ENCODE data around the gene SMIM20. TPM values are rescaled to one million over a fixed set of nuclear protein-coding genes. Genes with fewer than 3 reads are reported as not detected.
"Not testable (repeated sequence)": the region's sequence is repeated elsewhere in the genome, so short reads cannot be mapped to it uniquely, and the experiment has no call there.

Gene SMIM20
- 10 to 100 TPM; 24.2 to 24.7 TPM for total RNA-seq

DNA sequence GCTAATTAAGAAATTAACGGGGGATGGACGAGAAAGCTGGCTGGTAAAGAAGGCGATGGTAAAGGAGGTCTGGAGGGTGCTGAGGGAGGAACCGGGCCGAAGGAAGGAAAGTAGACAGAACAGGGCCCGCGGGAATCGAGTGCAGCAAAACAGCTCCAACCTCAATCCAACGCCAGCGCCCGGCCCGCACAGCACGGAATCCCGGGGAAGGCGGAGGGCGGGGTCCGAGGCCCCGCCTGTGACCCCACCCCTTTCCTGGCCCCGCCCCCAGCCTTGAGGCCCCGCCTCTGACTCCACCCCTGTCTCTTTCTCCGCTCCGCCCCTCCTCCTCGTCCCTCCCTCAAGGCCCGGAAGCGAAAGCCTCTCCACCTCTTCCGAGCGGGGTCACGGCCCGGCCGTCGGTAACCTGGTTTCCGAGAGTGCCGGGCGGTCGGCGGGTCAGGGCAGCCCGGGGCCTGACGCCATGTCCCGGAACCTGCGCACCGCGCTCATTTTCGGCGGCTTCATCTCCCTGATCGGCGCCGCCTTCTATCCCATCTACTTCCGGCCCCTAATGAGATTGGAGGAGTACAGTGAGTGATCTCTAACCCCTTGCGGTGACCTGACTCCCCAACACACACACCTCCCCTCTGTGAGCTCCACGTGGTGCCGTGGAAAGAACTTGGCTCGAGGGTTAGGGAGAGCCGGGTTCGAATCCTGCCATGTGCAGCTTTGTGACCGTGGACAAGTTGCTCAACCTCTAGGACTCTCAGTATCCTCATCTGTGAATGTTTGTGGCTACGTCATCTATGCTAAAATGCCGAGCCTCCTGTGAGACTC lies at the start of gene SMIM20:
Gene SMIM20, plus strand, starts transcription at position 370 of the 819 bp plus-strand sequence. Its CDS starts 94 bp downstream, at position 464.
- POLR2A ChIA-PET = interaction anchor here (0.6 kb wide), 1 partner anchor 405 kb away, joined by 7 read pairs; no protein-coding TSS in a partner anchor
- CTCF ChIA-PET = no interaction called here

GRCh38 chr4:25865586-25865985 lies 48.4 kb upstream of the SMIM20 start:
- ChIA-PET POLR2A (interaction anchor here (1.6 kb wide), 1 partner anchor 24 kb away, joined by 3 read pairs; no protein-coding TSS in a partner anchor), CTCF (no interaction called here)

DNA sequence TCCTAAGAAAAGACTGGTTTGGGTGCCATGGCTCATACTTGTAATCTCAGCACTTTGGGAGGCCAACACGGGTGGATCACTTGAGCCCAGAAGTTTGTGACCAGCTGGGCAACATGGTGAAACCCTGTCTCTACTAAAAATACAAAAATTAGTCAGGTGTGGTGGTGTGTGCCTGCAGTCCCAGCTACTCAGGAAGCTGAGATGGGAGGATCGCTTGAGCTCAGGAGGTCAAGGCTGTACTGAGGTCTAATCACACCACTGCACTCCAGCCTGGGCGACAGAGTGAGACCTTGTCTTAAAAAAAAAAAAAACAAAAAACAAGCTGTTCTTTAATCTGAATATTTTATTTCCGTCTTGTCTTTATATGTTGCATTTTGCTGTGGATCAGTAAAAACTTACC lies 47.6 kb upstream of the SMIM20 start:
- CTCF ChIA-PET = not testable (repeated sequence)
- POLR2A ChIA-PET = interaction anchor here (1.6 kb wide), 1 partner anchor 25 kb away, joined by 3 read pairs; no protein-coding TSS in a partner anchor

- CTCF ChIA-PET = no interaction called here
- POLR2A ChIA-PET = no interaction called here
Measured at GRCh38 chr4:25867781-25868294, 46.2 kb upstream of the SMIM20 start.

GRCh38 chr4:25870081-25870480 lies 43.9 kb upstream of the SMIM20 start:
- ChIA-PET POLR2A (no interaction called here), CTCF (interaction anchor here (1.0 kb wide), 1 partner anchor 15 kb away, joined by 3 read pairs; no protein-coding TSS in a partner anchor)

DNA sequence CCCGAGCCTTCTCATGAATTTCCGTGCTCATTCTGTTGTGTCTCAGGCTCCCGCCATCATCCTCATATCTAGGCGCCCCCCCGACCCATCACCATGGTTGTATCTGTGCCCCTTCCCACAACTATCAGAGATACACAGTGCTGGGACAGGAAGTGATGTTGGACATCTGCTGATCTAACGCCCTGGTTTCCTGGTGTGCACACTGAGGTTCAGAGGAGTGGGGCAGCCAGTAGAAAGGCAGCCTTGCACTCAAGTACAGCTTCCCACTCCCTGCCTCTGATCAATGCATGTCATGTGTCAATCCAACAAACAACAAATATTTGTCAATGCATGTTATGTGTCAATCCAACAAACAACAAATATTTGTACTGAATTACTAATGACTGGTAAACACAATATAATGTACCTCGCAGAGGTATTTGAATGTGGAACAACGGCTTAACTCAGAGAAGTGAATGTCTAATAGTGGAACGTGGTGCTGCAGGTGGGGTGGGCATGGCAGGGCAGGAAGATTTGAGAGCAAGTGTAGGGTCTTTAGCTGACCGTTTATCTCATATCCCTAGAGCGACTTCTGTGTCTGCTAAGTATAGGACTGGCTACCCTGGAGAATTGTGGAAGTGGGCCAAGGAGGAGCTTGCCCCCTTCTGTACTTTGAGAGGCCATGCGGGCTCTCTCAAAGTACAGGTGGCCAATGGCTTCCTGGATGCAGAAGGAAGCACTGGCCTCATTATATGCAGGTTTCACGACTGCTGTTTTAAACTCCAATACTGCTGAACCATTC lies 41.0 kb upstream of the SMIM20 start:
- ChIA-PET POLR2A (no interaction called here), CTCF (no interaction called here)

DNA sequence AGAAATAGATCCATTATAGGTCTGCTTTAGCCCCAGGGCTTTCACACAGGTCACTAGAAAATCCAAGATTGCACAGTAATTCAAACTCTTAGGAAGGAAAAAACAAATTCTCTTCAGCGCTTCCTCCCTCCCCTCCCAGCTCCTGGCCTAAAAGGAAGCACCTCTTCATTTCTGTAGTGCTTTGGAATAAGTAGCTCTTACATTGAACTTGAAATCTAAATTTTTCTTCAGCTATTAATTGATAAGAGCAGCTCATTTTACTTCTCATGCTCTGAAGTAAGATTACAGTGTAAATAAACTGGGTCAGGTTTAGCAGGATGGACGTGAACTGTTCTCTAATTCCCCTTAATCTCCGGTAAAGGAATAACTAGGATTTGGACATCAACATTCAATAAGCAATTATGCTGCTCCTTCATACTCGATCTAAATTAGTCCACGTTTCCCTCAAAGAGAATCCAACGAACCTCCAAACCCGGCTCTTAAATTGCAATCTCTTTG lies 40.3 kb upstream of the SMIM20 start:
- CTCF ChIA-PET = no interaction called here
- POLR2A ChIA-PET = no interaction called here

DNA sequence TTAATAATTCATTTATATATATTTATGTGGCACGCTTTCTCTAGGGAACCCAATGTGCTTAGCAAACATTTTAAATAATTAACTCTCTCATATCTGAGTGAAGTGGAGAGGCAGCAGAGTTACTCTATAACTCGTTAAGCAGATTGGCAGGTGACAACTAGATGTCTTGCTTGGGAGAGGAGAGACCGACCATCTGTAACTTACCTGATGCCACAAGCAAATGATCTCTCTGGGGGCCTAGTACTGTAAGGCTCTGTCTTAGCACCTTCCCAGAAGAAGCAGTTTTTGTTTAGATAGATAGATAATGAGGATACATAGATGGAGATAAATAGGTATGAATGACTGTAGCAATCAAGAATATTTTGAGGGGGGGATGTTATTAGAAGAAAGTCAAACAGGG lies 39.4 kb upstream of the SMIM20 start:
- ChIA-PET POLR2A (no interaction called here), CTCF (no interaction called here)

GRCh38 chr4:25875281-25875745 lies 38.7 kb upstream of the SMIM20 start:
- CTCF ChIA-PET = no interaction called here
- POLR2A ChIA-PET = no interaction called here

DNA sequence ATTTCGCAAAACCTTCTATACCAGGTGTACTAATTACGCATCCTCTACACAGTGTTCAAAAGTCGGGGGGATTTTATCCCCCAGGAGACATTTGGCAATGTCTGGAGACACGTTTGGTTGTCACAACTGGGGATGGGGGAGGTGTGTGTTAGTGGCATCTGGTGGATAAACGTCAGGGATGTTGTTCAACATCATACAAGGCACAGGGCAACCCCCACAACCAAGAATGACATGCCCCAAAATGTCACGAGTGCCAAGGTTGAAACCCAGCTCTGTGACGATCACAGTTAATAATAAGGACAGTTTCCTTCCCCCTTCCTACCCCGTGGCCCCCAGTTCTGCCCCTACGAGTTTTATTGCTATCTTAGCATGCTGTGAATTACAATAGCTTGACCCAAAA lies 35.3 kb upstream of the SMIM20 start:
- ChIA-PET CTCF (no interaction called here), POLR2A (no interaction called here)

GRCh38 chr4:25879091-25879584 lies 34.9 kb upstream of the SMIM20 start:
- CTCF ChIA-PET = no interaction called here
- POLR2A ChIA-PET = no interaction called here

DNA sequence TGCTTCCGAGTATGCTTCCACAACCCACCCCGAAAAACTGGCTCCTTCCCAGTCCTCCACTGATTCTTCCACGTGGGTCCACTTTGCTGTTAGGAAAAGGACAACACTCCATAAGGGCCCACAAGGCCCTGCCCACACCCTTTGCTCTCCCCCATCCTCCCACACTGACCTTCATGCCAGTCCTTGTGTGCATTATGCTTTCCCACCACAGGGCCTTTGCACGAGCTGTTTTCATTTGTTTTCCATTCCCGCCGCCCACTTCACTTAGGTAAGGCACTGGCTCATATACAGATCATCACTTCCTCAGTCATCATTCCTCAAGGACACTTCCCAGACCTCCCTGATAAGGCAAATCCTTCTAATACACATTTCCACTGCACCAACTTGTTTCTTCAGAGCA lies 34.4 kb upstream of the SMIM20 start:
- ChIA-PET CTCF (no interaction called here), POLR2A (no interaction called here)

DNA sequence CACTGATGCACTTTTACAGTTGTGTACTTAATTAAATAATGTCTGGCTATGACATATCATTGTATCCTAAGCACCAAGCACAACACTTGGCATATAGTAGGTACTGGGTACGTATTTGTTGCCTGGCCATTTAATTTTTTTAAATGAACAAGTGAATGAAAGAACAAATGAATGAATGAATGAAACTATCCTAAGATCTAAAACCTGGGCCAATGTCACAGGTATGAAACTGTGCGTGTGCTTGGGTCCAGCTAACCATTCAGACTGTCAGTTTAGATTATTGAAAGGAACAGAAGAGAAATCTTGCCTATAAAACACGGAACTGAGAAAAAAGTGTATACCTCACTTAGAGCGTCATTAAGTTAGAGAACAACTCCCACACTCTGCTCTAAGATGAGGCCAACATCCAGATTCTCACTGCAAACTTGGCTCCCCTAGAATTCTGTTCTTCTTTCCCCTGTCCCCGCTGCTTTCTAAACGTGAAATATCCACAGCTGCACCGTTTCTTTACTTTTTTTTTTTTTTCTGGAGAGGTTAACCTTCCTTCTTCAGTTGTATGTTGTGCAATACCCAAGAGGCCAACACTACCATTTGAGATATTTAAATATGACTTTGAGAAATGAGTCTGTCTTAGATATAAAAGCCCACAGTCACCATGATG lies 33.9 kb upstream of the SMIM20 start:
- CTCF ChIA-PET = no interaction called here

DNA sequence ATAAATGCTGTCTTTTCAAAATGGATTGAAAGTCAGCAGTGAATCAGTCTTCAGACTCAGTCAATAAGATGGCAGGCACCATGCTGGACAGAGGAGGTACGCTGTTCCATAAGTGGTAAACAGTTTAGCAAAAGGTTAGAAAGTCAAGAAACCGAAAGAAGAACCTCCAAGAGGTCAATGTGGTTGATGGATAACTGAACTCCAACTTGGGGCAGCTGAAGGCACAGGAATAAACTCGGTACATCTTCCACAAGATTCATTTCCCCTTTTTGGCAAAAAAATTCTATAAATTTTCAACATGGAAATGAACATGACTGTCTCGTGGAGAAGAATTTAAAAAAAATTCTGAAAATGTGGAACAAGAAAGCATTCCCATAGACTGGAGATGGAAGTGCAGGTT lies 32.8 kb upstream of the SMIM20 start:
- CTCF ChIA-PET = no interaction called here
- POLR2A ChIA-PET = no interaction called here

More for the DNA sequence above, 33.9 kb upstream of the SMIM20 start:
- POLR2A ChIA-PET = no interaction called here

- CTCF ChIA-PET = no interaction called here
- POLR2A ChIA-PET = no interaction called here
Measured at GRCh38 chr4:25882226-25882625, 31.8 kb upstream of the SMIM20 start.

DNA sequence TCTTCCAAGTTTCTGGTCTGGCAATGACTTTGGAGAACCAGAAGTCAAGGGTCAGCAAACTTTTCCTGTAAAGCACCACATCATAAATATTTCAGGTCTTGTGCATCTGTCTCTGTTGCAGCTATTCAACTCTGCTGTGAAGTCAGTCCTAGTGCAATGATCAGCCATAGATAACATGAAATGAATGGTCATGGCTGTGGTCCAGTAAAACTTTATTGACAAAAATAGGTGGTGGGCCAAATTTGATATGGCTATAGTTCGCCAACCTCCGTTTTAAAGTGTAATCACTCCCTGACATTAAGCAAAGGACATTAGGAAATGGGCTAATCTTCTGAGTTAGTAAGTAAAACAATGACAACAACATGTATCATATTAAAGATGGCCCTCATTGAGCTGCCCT lies 30.5 kb upstream of the SMIM20 start:
- POLR2A ChIA-PET = no interaction called here
- CTCF ChIA-PET = interaction anchor here (1.0 kb wide), 1 partner anchor 78 kb away, joined by 3 read pairs; no protein-coding TSS in a partner anchor

- POLR2A ChIA-PET = no interaction called here
Measured at GRCh38 chr4:25884031-25884782, 29.8 kb upstream of the SMIM20 start.

GRCh38 chr4:25888781-25889180 lies 25.2 kb upstream of the SMIM20 start:
- ChIA-PET CTCF (no interaction called here), POLR2A (no interaction called here)

More at GRCh38 chr4:25884031-25884782, 29.8 kb upstream of the SMIM20 start:
- CTCF ChIA-PET = interaction anchor here (1.0 kb wide), 1 partner anchor 77 kb away, joined by 3 read pairs; no protein-coding TSS in a partner anchor
